Thyroid gland (tissue), 4 donors: ENCODE data around the gene SCN10A. TPM values are rescaled to one million over a fixed set of nuclear protein-coding genes. Genes with fewer than 3 reads are reported as not detected.

ENCODE experiments used
- DNase-seq, 2 donors: peaks; one replicate each; pipeline ENCODE4 v3.0.0-alpha.2; 2019
- H3K27ac ChIP-seq, 3 donors: fragments of 200-600 bp; sonication (generic); 1 replicate in 2 of 3; 2 replicates in 1 of 3; pipeline ENCODE4 v1.5.1; 2016 to 2019; ENCODE audit warnings: mild to moderate bottlenecking in 1 of 3, moderate library complexity in 1 of 3
- H3K27me3 ChIP-seq: fragments of 200-600 bp; sonication (generic); one replicate; pipeline ENCODE4 v1.5.1; 2019
- H3K36me3 ChIP-seq, 2 donors: fragments of 200-600 bp; sonication (generic); one replicate each; pipeline ENCODE4 v1.5.1; 2016 to 2019
- H3K4me1 ChIP-seq, 2 donors: fragments of 200-600 bp; sonication (generic); one replicate each; pipeline ENCODE4 v1.5.1; 2017 to 2019
- H3K4me3 ChIP-seq, 3 donors: fragments of 200-600 bp; sonication (generic); replicated peaks in 1 of 3; 1 replicate in 2 of 3; 2 replicates in 1 of 3; pipeline ENCODE4 v1.5.1; 2016; ENCODE audit warnings: mild to moderate bottlenecking in 1 of 3
- H3K9me3 ChIP-seq: fragments of 200-600 bp; sonication (generic); one replicate; pipeline ENCODE4 v1.5.1; 2017
- CTCF ChIP-seq, 6 experiments: fragments of 200-600 bp in 3 of 6; fragments of 450-650 bp in 3 of 6; sonication (generic) in 3 of 6; IDR thresholded peaks; one replicate each; pipeline ENCODE4 v1.5.1; 2016 to 2019; ENCODE audit warnings: antibody characterized with exemption in 6 of 6, mild to moderate bottlenecking in 2 of 6, inconsistent platforms in 1 of 6, moderate library complexity in 1 of 6
- POLR2A ChIP-seq, 2 donors: fragments of 450-650 bp; IDR thresholded peaks; one replicate each; pipeline ENCODE4 v1.6.1; 2017; ENCODE audit warnings: antibody characterized with exemption in 2 of 2, mild to moderate bottlenecking in 2 of 2, moderate library complexity in 1 of 2
- WGBS, 2 donors: methylation state at CpG; one replicate each; pipeline ENCODE4 v1.1.5; 2017; 5-methylcytosine and 5-hydroxymethylcytosine counted together
- intact Hi-C: fragments of 100-400 bp; cut with DNase I; formaldehyde crosslinking; loops from one replicate; pipeline ENCODE4 v1.15.1; 2023
- total RNA-seq, 4 donors: library from RNA; depleted of rRNA; stranded (reverse); fragments of >200 nt; gene quantifications; one replicate each; pipeline ENCODE4 v1.2.3, GENCODE V29; 2016

The SCN10A gene
- total RNA-seq, 4 donors from 2014 or later, result not detected

DNA sequence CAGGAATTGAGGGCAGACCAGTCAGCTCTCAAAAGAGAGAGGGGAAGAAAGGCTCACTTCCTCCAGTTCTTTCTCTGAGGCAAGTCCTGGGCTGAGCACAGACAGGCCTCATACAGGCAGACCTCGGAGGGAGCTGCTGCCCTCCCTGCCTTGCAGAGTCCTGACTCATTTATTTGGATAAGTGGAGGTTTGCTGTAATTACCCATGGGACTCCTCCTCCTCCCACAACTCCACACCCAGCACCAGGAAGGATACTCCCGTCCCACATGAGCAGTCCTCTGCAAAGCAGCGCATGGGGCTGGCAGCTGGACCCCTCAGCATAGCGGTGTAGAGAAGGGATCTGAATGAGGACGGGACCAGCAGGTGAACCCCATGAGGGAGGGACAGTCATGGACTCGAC, 13.4 kb upstream of the SCN10A start:
- H3K4me3 ChIP-seq, result no peak overlapping the region
- intact Hi-C loops, result no loop called here
- H3K4me1 ChIP-seq, result no peaks in the 10 kb centered on the region
- no peaks in the 10 kb centered on the region for H3K9me3 ChIP-seq
- H3K36me3 ChIP-seq, result no peaks in the 10 kb centered on the region
- TF ChIP-seq POLR2A (IDR thresholded peaks at IDR 0.05), result no peak
- no peak for TF ChIP-seq CTCF (IDR thresholded peaks at IDR 0.05)
- 60 to 63% methylated on average over 6 of the region's 6 CpGs for WGBS, 2 donors
- DNase-seq, result no peak
- H3K27ac ChIP-seq, result no peak overlapping the region
- no peaks in the 10 kb centered on the region for H3K27me3 ChIP-seq

- no peaks in the 10 kb centered on the region for H3K36me3 ChIP-seq
- H3K9me3 ChIP-seq, result no peaks in the 10 kb centered on the region
- no peaks in the 10 kb centered on the region for H3K27me3 ChIP-seq
- DNase-seq, result no peak
- no peaks in the 10 kb centered on the region for H3K4me1 ChIP-seq
- WGBS, 2 donors, result 92 to 96% methylated on average over 4 of the region's 4 CpGs
- no peak overlapping the region for H3K27ac ChIP-seq
- TF ChIP-seq POLR2A (IDR thresholded peaks at IDR 0.05), result no peak
- no peak for TF ChIP-seq CTCF (IDR thresholded peaks at IDR 0.05)
- H3K4me3 ChIP-seq, result no peak overlapping the region
- intact Hi-C loops, result no loop called here
These were observed 12.7 kb upstream of the SCN10A start for GRCh38 chr3:38828681-38829080.

DNA sequence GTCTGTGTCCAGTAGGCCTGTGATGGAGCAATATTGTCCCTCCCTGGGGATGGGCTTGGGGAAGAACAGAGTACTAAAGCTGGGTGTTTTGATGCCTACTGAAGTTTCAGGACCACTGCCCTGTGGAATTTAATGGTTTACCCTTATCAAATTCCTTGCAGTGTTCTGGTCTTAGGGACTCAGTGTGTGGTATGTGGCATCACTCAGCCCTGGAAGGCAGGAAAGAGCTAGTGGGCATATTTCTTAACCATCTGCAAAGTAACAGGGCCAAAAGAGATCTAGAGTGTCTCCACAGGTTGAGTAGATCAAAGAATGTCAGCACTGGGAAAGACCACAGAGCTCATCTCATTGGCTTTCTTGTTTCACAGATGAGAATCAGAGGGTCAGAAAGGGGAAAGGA, 11.8 kb upstream of the SCN10A start:
- intact Hi-C loops, result no loop called here
- no peak for TF ChIP-seq CTCF (IDR thresholded peaks at IDR 0.05)
- no peak for TF ChIP-seq POLR2A (IDR thresholded peaks at IDR 0.05)
- no peak overlapping the region for H3K4me3 ChIP-seq
- no peaks in the 10 kb centered on the region for H3K9me3 ChIP-seq
- no peaks in the 10 kb centered on the region for H3K4me1 ChIP-seq
- DNase-seq, result no peak
- H3K27me3 ChIP-seq, result no peaks in the 10 kb centered on the region
- no peaks in the 10 kb centered on the region for H3K36me3 ChIP-seq
- no peak overlapping the region for H3K27ac ChIP-seq

- H3K36me3 ChIP-seq, result no peaks in the 10 kb centered on the region
- intact Hi-C loops, result no loop called here
- no peak overlapping the region for H3K4me3 ChIP-seq
- 59 to 64% methylated on average over 2 of the region's 2 CpGs for WGBS, 2 donors
- TF ChIP-seq CTCF (IDR thresholded peaks at IDR 0.05) (no peak), POLR2A (IDR thresholded peaks at IDR 0.05) (no peak)
- H3K9me3 ChIP-seq, result no peaks in the 10 kb centered on the region
- H3K4me1 ChIP-seq, result no peaks in the 10 kb centered on the region
- no peak overlapping the region for H3K27ac ChIP-seq
- no peak for DNase-seq
- no peaks in the 10 kb centered on the region for H3K27me3 ChIP-seq
These were observed 10.0 kb upstream of the SCN10A start for GRCh38 chr3:38826001-38826400.

DNA sequence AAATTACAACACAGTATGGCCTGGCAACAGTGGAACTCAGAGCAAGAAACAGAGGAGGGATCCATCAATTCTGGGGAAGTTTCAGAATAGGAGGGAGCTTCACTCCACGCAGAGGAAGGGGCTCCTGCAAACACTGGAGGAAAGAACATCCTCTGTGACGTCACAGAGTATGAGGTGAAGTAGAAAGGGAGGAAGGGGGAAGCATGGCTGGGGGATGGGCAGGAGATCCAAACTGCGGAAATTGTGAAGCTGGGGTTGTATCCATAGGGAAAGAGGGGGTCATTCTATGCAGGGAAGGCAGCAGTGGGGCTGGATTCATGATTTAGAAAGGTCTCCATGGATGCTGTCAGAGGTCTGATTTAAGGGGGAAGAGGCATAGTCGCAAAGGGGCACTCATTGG, 8.3 kb upstream of the SCN10A start:
- intact Hi-C loops, result no loop called here
- DNase-seq, result no peak

More for the DNA sequence above, 8.3 kb upstream of the SCN10A start:
- no peaks in the 10 kb centered on the region for H3K4me1 ChIP-seq
- H3K36me3 ChIP-seq, result no peaks in the 10 kb centered on the region
- H3K4me3 ChIP-seq, result no peak overlapping the region
- TF ChIP-seq CTCF (IDR thresholded peaks at IDR 0.05) (no peak), POLR2A (IDR thresholded peaks at IDR 0.05) (no peak)
- WGBS, 2 donors, result 77 to 80% methylated on average over 4 of the region's 4 CpGs
- no peaks in the 10 kb centered on the region for H3K9me3 ChIP-seq
- no peaks in the 10 kb centered on the region for H3K27me3 ChIP-seq
- H3K27ac ChIP-seq, result no peak overlapping the region
